ENCODE measurements around the gene SETD3. TPM values are rescaled to one million over a fixed set of nuclear protein-coding genes. Genes with fewer than 3 reads are reported as not detected.
A peak's percentile ranks its signal among the peaks of the same experiment; 100 is the strongest.

Gene SETD3
- total and polyA plus RNA-seq, 8 donors, result 24.1 to 119 (median 41.2) TPM

GRCh38 chr14:99481745-99482099, 1.1 kb upstream of the SETD3 start:
- intact Hi-C loops (cut with DNase I; ENCODE audit: low total_unique reads), result no loop called here
- Histone ChIP-seq H3K4me1 (peaks cover 31 to 75% (median 56%) of the 10 kb centered on the region in 4 donors), H3K9me3 (no peaks in the 10 kb centered on the region), H3K4me3 (peak overlapping the region; percentile 82 to 99 (median 96)), H3K27ac (peak overlapping the region; percentile 93 to 98 (median 96)), H3K27me3 (no peaks in the 10 kb centered on the region), H3K36me3 (no peaks in the 10 kb centered on the region)
- TF ChIP-seq CTCF (IDR thresholded peaks at IDR 0.05), result no peak
- no peak for TF ChIP-seq POLR2A (IDR thresholded peaks at IDR 0.05)
- TF ChIP-seq EP300 (IDR thresholded peaks at IDR 0.05), result no peak
- TF ChIP-seq POLR2AphosphoS5 (IDR thresholded peaks at IDR 0.05), result no peak
- 0% methylated on average over 17 of the region's 17 CpGs for WGBS, 5 donors
- DNase-seq, result peak in 1 of 2 donors; percentile 71

DNA sequence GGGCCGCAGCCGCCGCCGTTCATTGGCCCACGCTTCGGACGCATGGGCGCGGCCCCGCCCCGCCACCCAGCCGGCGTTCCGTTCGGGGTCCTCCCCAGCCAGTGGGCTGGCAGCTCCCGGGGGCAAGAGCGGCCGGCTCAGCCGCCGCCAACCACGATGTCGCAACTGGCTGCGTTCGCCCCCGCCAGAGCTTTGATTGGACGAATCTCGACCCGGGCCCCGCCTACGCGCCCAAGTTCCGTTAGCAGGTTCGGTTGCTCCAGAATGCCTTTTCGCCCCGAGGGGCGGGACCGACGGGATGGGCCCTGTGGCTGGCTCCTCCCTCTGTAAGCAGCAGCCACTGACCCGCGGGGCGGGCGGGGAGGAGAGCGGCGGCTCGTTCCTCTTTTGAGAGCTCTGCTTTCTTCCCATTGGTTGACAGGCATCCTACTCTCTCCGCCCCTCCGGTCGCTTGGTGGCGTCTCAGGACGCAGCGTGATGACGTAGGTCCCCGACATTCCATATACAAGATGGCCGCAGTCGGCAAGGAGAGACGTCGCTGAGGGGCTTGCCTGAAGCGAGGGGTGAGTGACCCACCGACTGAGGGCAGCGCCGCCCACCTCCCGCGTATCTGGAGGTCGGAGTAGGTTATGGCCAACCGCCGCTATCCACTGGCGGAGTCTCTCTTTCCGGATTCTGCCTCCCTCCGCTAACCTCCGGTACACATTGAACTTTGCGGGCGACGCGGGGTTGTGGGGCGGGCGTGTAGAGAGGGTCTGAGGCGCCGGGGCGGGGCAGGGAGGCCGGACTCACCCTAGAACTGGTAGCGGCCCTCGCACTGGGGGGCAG, 472 bp upstream of the SETD3 start, which contains the start of gene CCNK:
Gene CCNK, plus strand, starts transcription at position 493 of the 828 bp plus-strand sequence. CDS start 11,269 bp downstream, outside the sequence.
- no peaks in the 10 kb centered on the region for H3K27me3 ChIP-seq
- peak within 1 kb of the TSS; percentile 96 to 100 (median 98) for H3K27ac ChIP-seq
- peak within 1 kb of the TSS; percentile 82 to 99 (median 98) for H3K4me3 ChIP-seq
- WGBS, 5 donors, result 0% methylated on average over 33 to 82 of the region's 82 CpGs
- no peaks in the 10 kb centered on the region for H3K9me3 ChIP-seq
- no peaks in the 10 kb centered on the region for H3K36me3 ChIP-seq
- peaks cover 31 to 77% (median 51%) of the 10 kb centered on the region in 4 donors for H3K4me1 ChIP-seq
- TF ChIP-seq EP300 (IDR thresholded peaks at IDR 0.05) (no peak), POLR2AphosphoS5 (IDR thresholded peaks at IDR 0.05) (peak; percentile 99), CTCF (IDR thresholded peaks at IDR 0.05) (no peak), POLR2A (IDR thresholded peaks at IDR 0.05) (peak in 2 of 4 donors; percentile 94 to 95)
- intact Hi-C loops (cut with DNase I; ENCODE audit: low total_unique reads), result no loop called here
- DNase-seq, result peak; percentile 100

GRCh38 chr14:99479160-99479905, 1.3 kb downstream of the SETD3 start:
- Histone ChIP-seq H3K9me3 (no peaks in the 10 kb centered on the region), H3K36me3 (no peaks in the 10 kb centered on the region), H3K4me3 (peak overlapping the region; percentile 82 to 99 (median 98)), H3K27me3 (no peaks in the 10 kb centered on the region), H3K27ac (peak overlapping the region; percentile 96 to 100 (median 98)), H3K4me1 (peaks cover 31 to 81% (median 57%) of the 10 kb centered on the region in 4 donors)
- TF ChIP-seq EP300 (IDR thresholded peaks at IDR 0.05), result no peak
- no peak for TF ChIP-seq POLR2A (IDR thresholded peaks at IDR 0.05)
- 6 to 10% (median 8%) methylated on average over 18 of the region's 18 CpGs for WGBS, 5 donors
- peak in 1 of 2 donors; percentile 24 for DNase-seq
- intact Hi-C loops (cut with DNase I; ENCODE audit: low total_unique reads), result no loop called here

- intact Hi-C loops (cut with DNase I; ENCODE audit: low total_unique reads), result no loop called here
- H3K4me1 ChIP-seq, result peaks cover 28 to 79% (median 52%) of the 10 kb centered on the region in 4 donors
- H3K36me3 ChIP-seq, result no peaks in the 10 kb centered on the region
Measured at GRCh38 chr14:99478128-99478527, 2.5 kb downstream of the SETD3 start.

More at GRCh38 chr14:99478128-99478527, 2.5 kb downstream of the SETD3 start:
- DNase-seq, result no peak
- Histone ChIP-seq H3K27me3 (no peaks in the 10 kb centered on the region), H3K4me3 (no peak overlapping the region), H3K27ac (no peak overlapping the region), H3K9me3 (no peaks in the 10 kb centered on the region)
- TF ChIP-seq POLR2A (IDR thresholded peaks at IDR 0.05), result no peak
- no peak for TF ChIP-seq POLR2AphosphoS5 (IDR thresholded peaks at IDR 0.05)
- TF ChIP-seq EP300 (IDR thresholded peaks at IDR 0.05), result no peak
- no peak for TF ChIP-seq CTCF (IDR thresholded peaks at IDR 0.05)
- WGBS, 5 donors, result 46 to 59% (median 49%) methylated on average over 4 of the region's 4 CpGs

Data from stomach (tissue), 9 donors.